T-helper 2 cell treated with Interferon-gamma antibody and Interleukin-4, amounts not matched to agents 100 ng/mL and 5 ng/mL, for 36 hours (primary cell): ENCODE measurements around the gene CARMIL3. TPM values are rescaled to one million over a fixed set of nuclear protein-coding genes. Genes with fewer than 3 reads are reported as not detected.

ENCODE experiments used
- intact Hi-C: fragments of 100-400 bp; cut with micrococcal nuclease; formaldehyde crosslinking; loops from one replicate; pipeline ENCODE4 v1.15.1; 2023
- total RNA-seq: library from RNA; stranded (reverse); gene quantifications from 2 replicates; pipeline ENCODE4 v1.2.3, GENCODE V29; 2022

The CARMIL3 gene
- total RNA-seq, 1 donor from 2014 or later, result 0.82 TPM

DNA sequence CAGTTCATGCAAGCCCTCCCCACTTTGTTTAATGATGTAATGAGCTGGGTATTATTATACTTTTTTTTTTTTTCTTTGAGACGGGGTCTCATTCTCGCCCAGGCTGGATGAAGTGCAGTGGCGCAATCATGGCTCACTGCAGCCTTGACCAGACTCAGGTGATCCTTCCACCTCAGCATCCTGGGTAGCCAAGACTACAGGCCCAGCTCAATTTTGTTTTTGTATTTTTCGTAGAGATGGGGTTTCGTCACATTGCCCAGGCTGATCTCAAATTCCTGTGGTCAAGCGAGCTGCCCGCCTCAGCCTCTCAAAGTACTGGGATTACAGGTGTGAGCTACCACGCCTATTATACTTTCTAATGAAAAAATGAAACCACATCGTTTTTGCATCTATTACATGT lies 58.3 kb downstream of the CARMIL3 start:
- intact Hi-C loops, result loop anchor here (10.0 kb wide), 2 partner anchors 325 to 565 kb away; no protein-coding TSS in a partner anchor

DNA sequence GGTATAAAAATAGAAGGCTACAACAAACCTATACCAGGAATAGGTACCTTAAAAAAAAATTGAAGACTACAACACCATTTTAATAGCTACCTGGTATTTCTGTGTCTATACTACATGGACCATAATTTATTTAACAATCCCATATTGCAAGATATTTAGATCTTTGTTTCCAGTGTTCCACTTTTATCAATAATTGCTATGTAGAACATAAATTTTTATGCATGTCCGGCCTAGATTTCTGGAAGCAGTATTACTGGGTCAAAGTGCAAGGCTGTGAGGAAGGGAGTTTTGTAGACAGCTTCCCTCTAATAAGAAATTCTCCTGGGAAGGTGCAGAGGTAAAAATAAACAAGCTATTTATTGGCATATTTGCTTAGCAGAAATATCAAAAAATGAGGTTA lies 58.7 kb downstream of the CARMIL3 start:
- intact Hi-C loops, result loop anchor here (10.0 kb wide), 2 partner anchors 324 to 564 kb away; no protein-coding TSS in a partner anchor

DNA sequence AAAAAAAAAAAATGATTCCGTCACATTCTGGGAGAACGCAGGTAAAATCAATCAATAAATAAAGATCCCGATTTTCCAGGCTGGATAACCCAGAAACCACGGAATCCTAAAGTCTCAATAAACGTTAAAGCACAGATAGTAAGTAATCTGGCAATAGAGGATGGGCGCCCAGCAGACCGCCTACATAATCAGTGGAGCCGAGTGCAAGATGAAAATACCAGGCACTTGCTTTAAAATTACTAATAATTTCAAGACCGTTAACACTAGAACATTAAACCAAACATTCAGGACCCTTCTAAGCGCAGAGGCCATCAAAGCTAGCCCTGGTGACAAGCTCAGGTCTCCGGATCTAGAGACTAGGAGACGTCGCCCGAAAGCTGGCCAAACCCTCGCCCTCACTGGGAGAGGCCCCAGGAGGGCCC lies 61.6 kb downstream of the CARMIL3 start:
- intact Hi-C loops, result loop anchor here (10.0 kb wide), 2 partner anchors 321 to 561 kb away; no protein-coding TSS in a partner anchor

DNA sequence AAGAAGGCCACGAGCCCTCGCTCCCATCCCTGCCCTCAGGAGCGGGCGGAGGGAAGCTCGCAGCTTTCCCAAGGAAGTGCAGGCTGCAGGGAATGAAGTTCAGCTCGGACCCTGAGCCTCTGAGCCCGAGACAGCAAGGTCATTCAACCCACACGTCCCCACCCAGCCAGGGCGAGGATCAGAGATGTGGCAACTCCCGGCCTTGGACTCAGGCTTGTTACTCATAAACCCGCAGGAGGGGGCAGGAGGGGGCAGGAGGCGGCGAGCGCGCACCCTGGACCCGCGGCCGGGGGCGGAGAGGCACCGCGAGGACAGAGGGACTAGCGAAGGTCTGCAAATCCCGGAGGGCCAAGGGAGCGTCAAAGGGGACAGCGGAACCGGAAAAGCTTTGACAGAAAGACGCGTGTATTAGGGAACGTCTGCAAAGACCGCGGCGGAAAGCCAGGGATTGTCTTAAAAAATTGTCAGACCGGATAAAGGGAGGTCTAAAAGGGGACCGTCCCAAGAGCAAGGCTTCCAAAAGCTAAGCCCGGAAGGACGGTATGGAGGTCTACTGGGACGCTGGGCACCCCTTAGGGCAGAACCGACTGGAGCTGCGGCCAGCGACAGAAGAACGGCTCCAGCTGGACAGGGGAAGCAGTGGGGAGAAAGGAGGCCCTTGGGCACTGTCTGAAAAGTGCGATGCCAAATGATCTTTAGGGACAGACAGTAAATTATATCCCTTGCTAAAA lies 62.2 kb downstream of the CARMIL3 start:
- intact Hi-C loops, result loop anchor here (1.0 to 10.0 kb wide), 14 partner anchors 20 to 1185 kb away; partner anchors contain the start of genes AP1G2, CARMIL3, CHMP4A and EMC9

DNA sequence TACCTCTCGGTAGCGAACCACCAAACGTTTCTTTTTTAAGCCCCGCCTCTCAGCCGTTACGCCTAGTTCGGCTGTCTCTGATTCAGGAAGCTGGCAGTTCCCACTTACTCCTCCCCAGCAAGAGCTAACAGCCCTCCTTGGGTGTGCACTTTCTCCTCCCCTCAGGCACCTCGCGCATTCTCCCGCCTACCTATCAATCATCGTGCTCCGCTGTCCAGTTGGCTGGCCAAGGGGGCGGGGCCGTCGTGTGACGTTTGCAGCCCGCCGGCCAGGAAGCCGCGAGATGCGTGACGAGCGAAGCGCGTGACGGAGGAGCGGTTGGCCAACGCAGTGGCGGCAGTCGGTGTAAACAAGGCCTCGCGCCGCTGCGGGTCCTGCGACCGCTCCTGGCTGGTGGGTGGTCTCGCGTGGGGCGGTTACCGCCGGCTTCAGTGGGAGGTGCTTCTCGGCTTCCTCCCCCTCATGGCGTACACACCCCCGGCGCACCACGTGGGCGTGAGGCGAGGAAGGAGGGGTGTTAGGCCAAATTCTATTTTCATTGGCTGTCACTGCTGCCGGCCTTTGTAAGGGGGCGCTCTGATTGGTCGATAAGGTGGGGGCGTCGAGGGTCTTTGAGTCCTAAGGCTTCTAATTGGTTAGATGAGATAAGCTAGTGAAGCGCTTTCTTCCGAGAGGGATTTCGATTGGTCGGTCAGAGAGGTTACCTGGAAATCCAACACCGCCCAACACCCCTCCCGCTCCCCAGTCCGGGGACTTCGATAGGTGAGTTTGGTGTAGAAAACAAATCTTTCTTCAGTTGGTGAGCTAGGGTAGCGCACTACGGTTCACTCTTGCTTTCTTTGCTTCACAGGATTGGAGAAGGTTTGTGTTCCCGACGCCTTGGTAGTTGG lies 63.0 kb downstream of the CARMIL3 start, which contains the start of the genes DCAF11 and NRL:
Gene DCAF11 (plus strand): TSS at position 246 of the 890 bp plus-strand sequence. CDS start 818 bp downstream, outside the sequence.
Gene NRL (minus strand): TSS at position 418 of the 890 bp plus-strand sequence. CDS start 32,101 bp downstream, outside the sequence.
- intact Hi-C loops, result loop anchor here (1.0 to 10.0 kb wide), 14 partner anchors 20 to 1185 kb away; partner anchors contain the start of genes AP1G2, CARMIL3, CHMP4A and EMC9

DNA sequence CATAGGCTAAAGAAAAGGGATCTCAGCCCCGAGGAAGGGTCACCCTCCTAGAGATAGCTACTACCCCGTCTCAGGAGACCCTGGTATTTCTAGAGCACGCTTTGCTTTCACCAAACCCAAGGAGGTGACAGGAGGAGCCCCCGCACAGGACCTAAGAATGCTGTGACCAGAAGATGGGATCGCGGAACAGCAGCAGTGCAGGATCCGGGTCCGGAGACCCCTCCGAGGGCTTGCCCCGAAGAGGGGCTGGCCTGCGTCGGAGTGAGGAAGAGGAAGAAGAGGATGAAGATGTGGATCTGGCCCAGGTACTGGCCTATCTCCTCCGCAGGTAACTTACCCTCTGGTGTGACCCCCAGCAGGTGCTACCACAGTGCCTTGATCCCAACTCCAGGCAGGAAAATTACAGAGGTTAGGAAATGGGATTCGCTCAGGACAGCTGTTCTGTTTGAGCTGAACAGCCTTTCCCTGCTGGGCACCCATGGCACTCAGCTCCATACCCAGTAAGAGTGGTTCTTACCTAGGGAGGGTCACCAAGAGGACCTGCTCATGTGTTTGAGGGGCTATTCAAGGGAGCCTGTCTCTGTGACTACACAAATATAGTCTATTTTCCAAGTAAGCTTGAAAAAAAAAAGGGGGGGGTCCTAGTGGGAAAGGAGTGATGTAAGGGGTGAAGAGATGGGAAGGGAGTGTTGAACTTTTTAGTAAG lies 63.8 kb downstream of the CARMIL3 start:
- intact Hi-C loops, result loop anchor here (2.0 to 10.0 kb wide), 4 partner anchors 35 to 559 kb away; partner anchors contain the start of gene IPO4

DNA sequence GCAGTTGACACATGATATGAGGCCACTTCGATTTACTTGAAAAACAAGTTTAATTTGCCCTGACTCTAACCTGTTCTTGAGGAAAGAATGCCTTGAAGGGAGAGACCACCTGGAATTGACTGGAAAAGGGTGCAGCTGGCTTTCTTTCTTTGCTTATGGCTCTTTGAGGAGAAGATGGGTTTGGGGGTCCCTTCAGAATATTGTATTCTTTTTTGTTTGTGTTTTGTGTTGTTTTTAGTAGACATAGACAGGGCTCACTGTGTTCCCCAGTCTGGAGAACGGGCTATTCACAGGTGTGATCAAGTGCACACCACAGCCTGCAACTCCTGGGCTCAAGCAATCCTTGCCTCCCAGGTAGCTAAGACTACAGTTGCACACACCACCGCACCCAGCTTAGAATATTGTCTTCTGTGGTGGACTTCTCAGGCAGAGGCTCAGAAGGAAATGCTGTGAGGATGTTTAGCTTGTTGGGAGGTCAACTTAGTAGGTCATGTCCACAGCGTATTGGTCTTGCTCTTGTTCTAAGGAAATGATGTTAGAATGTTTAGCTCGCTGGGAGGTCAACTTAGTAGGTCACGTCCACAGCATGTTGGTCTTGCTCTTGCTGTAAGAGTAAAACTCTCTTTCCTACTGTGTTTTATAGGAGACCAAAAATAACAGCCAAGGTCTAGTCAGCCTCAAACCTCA lies 64.5 kb downstream of the CARMIL3 start:
- intact Hi-C loops, result loop anchor here (10.0 kb wide), 2 partner anchors 319 to 559 kb away; no protein-coding TSS in a partner anchor

DNA sequence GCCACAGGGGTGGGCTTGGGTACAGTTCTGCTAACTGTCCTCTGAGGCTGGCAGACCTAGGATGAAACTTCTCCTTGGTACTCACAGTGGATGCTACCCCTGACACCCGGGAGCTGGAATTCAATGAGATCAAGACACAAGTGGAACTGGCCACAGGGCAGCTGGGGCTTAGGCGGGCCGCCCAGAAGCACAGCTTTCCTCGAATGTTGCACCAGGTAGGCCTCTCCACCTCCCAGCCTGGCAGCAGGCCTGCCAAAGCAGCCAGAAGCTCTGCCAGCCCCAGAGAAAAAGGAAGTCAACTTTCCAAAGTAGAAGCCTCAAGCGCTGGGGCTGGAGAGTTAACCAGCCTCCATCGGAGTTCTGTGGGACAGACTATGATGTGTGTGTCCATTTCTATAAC lies 65.4 kb downstream of the CARMIL3 start:
- intact Hi-C loops, result loop anchor here (10.0 kb wide), 2 partner anchors 318 to 558 kb away; no protein-coding TSS in a partner anchor

Other genes with a start within 250 kb of the CARMIL3 start
- 23.6 and 23.9 TPM in 2 replicates for gene DHRS4, start 98.2 kb upstream of the CARMIL3 start, total RNA-seq
- gene DHRS4L2, start 63.1 kb upstream of the CARMIL3 start, total RNA-seq, result 26.9 and 27.5 TPM in 2 replicates
- not detected in 2 replicates for gene CPNE6, start 19.6 kb downstream of the CARMIL3 start, total RNA-seq
- 55.4 and 60.4 TPM in 2 replicates for gene PCK2, start 42.3 kb downstream of the CARMIL3 start, total RNA-seq
- gene DCAF11, start 62.8 kb downstream of the CARMIL3 start, total RNA-seq, result 81.8 and 84.9 TPM in 2 replicates
- 2.4 and 2.9 TPM in 2 replicates for gene NRL, start 62.9 kb downstream of the CARMIL3 start, total RNA-seq
- 0.57 and 1.1 TPM in 2 replicates for gene FITM1, start 78.7 kb downstream of the CARMIL3 start, total RNA-seq
- 517 and 520 TPM in 2 replicates for gene PSME1, start 84.2 kb downstream of the CARMIL3 start, total RNA-seq
- gene EMC9, start 89.6 kb downstream of the CARMIL3 start, total RNA-seq, result 22.1 and 23.3 TPM in 2 replicates
- gene PSME2, start 94.6 kb downstream of the CARMIL3 start, total RNA-seq, result 725 and 729 TPM in 2 replicates
- gene RNF31, start 95.5 kb downstream of the CARMIL3 start, total RNA-seq, result 128 and 138 TPM in 2 replicates
- 264 and 265 TPM in 2 replicates for gene IRF9, start 109.3 kb downstream of the CARMIL3 start, total RNA-seq
- 66.0 and 68.7 TPM in 2 replicates for gene REC8, start 120.1 kb downstream of the CARMIL3 start, total RNA-seq
- gene IPO4, start 136.8 kb downstream of the CARMIL3 start, total RNA-seq, result 50.2 and 55.0 TPM in 2 replicates
- 41.2 and 42.6 TPM in 2 replicates for gene TM9SF1, start 143.4 kb downstream of the CARMIL3 start, total RNA-seq
- gene TSSK4, start 153.7 kb downstream of the CARMIL3 start, total RNA-seq, result 0.34 and 0.39 TPM in 2 replicates
- 85.8 and 90.3 TPM in 2 replicates for gene CHMP4A, start 161.5 kb downstream of the CARMIL3 start, total RNA-seq
- 11.1 and 13.8 TPM in 2 replicates for gene MDP1, start 164.1 kb downstream of the CARMIL3 start, total RNA-seq
- 191 and 199 TPM in 2 replicates for gene NEDD8, start 180.4 kb downstream of the CARMIL3 start, total RNA-seq
- 59.8 and 60.9 TPM in 2 replicates for gene GMPR2, start 180.9 kb downstream of the CARMIL3 start, total RNA-seq
- 129 and 136 TPM in 2 replicates for gene TINF2, start 190.6 kb downstream of the CARMIL3 start, total RNA-seq
- 4.1 and 5.6 TPM in 2 replicates for gene TGM1, start 211.2 kb downstream of the CARMIL3 start, total RNA-seq
- gene RABGGTA, start 219.6 kb downstream of the CARMIL3 start, total RNA-seq, result 45.9 and 54.4 TPM in 2 replicates
- 20.7 and 29.6 TPM in 2 replicates for gene DHRS1, start 247.8 kb downstream of the CARMIL3 start, total RNA-seq
- gene NOP9, start 247.8 kb downstream of the CARMIL3 start, total RNA-seq, result 41.3 and 41.6 TPM in 2 replicates